NAMALWA (cell line): Measurements from ENCODE around the gene CHADL.
"Not testable (repeated sequence)": the region's sequence is repeated elsewhere in the genome, so short reads cannot be mapped to it uniquely, and the experiment has no call there.

Source experiments
- DNase-seq: peaks from one replicate; pipeline ENCODE4 v3.0.0-alpha.2; 2015; ENCODE audit warnings: low spot score

Gene CHADL, protein sequence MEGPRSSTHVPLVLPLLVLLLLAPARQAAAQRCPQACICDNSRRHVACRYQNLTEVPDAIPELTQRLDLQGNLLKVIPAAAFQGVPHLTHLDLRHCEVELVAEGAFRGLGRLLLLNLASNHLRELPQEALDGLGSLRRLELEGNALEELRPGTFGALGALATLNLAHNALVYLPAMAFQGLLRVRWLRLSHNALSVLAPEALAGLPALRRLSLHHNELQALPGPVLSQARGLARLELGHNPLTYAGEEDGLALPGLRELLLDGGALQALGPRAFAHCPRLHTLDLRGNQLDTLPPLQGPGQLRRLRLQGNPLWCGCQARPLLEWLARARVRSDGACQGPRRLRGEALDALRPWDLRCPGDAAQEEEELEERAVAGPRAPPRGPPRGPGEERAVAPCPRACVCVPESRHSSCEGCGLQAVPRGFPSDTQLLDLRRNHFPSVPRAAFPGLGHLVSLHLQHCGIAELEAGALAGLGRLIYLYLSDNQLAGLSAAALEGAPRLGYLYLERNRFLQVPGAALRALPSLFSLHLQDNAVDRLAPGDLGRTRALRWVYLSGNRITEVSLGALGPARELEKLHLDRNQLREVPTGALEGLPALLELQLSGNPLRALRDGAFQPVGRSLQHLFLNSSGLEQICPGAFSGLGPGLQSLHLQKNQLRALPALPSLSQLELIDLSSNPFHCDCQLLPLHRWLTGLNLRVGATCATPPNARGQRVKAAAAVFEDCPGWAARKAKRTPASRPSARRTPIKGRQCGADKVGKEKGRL

DNA sequence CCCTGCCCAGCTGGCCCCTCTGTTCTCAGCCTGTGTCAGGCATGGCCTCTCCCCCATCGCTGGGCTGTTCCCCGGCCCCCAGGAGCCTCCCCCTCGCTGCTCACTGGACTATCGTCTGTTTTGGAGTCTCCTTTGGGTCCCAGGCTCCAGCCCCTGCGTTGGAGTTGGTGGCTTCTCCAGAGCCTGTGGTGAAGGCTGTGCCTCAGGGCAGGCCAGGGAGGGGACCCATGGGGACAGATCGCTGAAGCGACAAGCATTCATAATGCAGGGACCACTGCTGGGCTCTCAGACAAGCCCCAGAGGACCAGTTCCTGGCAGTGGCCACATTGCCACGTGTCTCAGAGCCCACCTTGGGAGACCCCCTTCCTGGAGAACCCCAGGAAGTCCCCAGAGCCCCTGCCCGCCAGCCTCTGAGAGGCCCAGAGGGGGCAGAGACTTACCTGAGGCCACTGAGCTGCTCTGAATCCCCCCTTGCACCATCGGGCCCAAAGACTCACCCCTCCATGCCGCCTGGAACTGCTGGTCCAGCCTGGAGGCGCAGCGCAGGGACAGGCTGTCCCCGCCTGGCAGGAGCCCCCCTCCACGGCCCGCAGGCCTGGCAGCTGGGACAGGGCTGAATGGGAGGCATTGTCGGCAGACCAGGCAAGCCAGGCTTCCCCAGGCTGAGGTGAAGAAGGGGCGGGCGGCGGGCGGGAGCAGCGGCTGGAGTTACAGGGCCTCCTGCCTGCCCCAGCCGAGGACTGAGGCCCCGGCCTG lies at the start of gene CHADL:
TSS of gene CHADL (minus strand) at position 555 of the 756 bp plus-strand sequence. CDS start at position 505, 50 bp downstream.
- no peak for DNase-seq

DNA sequence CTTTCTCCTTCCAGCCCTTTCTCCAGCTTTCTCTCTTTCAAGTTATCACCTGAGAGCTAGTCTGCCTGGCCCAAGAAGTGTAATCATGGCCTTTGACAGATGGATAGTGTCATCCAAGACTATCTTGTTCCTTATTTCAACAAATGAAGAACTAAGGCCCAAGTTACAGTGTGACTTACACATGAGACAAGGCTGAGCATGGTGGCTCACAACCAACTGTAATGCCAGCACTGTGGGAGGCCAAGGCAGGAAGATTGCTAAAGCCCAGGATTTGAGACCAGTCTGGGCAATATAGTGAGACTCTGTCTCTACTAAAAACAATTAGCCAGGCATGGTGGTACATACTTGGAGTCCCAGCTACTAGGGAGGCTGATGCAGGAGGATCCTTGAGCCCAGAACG lies 48.9 kb upstream of the CHADL start:
- no peak for DNase-seq

GRCh38 chr22:41288245-41288946 lies 47.7 kb upstream of the CHADL start:
- DNase-seq: no peak

DNA sequence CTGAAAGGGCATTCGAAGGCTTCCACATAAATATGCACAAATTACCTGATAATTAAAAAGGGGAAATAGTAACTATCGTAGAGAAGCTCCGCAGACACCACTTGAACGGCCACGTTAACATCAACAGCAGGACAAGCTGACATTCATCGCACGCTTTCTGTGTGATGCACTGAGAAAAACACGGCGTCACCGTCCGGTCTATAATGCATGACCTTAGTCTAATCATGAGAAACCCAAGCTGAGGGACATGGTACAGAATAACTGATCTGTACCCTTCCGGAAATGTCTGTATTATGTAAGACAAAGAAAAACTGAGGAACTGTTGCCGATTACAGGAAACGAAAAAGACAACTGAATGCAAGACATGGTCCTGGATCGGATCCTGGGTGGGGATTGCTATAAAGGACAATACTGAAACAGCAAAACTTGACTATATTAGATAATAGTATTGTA lies 45.9 kb upstream of the CHADL start:
- DNase-seq: peak; percentile 89

- peak; percentile 99 for DNase-seq
These were observed 45.3 kb upstream of the CHADL start, which contains the start of gene RANGAP1 for GRCh38 chr22:41285820-41286638. Gene RANGAP1, minus strand, starts transcription at chr22:41286187. Its CDS starts 5,143 bp downstream, at chr22:41281044.

GRCh38 chr22:41285441-41285819 lies 44.7 kb upstream of the CHADL start:
- DNase-seq: peak; percentile 66

- DNase-seq: no peak
These were observed 43.7 kb upstream of the CHADL start for GRCh38 chr22:41284465-41284864.

DNA sequence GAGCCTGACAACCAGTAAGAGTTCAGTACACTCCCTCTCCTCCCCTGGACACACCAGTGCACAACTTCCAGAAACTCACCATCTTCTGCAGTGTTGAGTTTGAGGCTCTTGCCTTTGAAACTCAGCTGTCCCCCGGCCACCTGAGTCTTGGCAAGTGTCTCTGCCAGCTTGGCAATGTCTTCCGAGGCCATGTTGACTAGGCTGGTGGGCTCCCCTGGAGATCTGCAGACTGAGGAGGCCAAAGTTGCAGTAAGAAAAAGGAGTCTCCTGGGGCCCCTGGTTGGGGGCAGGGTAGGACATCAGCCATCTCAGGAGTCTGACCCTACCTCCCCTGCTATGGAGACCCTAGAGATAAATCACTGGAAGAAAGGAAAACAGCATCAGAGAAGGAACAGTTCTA lies 40.1 kb upstream of the CHADL start:
- DNase-seq: no peak

- DNase-seq: no peak
These were observed 39.3 kb upstream of the CHADL start for GRCh38 chr22:41280065-41280464.

GRCh38 chr22:41274856-41275255 lies 34.1 kb upstream of the CHADL start:
- DNase-seq: no peak

DNA sequence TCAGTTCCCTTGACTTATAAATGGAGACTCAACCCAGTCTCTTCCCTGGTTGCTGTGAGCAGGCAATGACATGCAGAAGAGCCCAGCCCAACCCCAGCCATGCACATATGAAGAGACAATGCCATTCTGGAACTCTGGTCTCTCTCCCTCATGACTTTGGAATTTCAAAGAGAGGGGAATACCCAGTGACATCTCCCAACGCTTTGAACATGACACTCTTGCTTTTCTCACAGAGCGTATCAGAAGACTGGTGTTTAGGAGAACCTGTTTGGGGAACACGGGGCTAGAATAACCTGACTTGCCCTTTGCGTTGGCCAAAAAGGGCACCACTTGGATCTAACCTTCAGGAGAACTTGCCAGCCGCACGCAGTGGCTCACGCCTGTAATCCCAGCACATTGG lies 32.4 kb upstream of the CHADL start:
- DNase-seq: no peak

GRCh38 chr22:41271787-41272186 lies 31.1 kb upstream of the CHADL start:
- no peak for DNase-seq

DNA sequence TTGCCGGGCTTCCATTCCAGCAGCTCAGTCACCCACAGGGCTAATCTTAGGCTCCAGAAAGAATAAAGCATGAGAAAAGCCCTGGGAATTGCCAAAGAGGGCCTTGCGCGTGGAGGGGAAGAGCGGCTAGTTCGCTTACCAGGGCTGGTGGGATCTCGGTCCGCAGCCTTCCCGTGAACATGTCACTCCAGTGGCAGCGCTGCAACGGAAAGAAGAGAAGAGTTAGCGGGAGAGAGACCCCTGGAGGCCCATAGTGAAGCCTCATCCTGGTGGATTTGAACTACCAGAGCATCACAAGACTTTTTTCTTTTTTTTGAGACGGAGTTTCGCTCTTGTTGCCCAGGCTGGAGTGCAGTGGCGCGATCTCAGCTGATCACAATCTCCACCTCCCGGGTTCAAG lies 27.2 kb upstream of the CHADL start:
- no peak for DNase-seq

DNA sequence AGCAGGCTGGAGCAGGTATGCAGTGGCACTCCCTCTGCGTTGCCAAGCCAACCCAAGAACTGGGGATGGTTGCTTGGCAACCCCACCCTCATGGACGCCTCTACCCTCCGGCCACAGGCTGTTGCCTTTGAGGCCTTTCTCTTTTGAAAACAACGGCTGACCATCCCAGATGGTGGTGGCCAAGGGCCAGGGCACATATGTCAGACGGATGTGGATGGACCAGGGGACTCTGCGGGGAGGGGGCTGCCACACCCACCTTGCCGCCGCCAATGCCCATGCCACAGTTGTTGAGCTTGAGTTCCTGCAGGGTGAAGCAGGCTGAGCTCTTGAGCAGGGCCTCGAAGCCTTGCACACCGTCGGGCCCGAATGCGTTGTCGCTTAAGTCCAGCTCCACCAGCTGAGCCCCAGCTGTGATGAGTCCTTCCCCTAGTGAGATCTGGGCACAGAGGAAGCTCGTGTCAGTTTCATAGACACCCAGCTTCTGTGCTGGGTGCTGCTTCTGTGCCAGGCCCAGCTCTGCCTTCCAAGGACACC lies 23.7 kb upstream of the CHADL start:
- DNase-seq: no peak

GRCh38 chr22:41263704-41264103 lies 23.0 kb upstream of the CHADL start:
- DNase-seq: no peak

DNA sequence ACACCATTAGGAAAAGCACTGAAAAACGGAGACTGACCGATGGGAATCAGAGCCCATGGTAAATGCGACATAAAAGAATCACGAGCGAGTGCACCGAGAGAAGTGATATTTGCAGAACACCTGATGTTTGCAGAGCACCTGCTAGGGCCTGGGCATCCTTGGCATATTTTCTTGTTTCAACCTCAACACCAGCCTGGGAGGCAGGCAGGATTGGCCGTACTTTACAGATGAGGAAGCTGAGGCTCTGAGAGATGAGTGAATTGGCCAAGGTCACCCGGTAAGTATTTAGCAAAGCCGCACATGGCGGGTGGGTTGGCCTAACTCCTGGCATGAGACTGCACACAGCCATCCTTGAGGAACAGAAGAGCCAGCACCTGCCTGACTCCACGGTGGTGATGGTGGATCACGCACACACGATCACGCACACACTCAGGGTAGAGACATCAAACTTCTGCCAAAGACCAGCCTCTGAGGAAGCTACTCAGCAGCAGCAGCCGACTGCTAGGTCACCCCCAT lies 21.6 kb upstream of the CHADL start:
- no peak for DNase-seq

GRCh38 chr22:41261541-41262249 lies 21.0 kb upstream of the CHADL start:
- no peak for DNase-seq

- no peak for DNase-seq
These were observed 20.1 kb upstream of the CHADL start for GRCh38 chr22:41260871-41261270.

DNA sequence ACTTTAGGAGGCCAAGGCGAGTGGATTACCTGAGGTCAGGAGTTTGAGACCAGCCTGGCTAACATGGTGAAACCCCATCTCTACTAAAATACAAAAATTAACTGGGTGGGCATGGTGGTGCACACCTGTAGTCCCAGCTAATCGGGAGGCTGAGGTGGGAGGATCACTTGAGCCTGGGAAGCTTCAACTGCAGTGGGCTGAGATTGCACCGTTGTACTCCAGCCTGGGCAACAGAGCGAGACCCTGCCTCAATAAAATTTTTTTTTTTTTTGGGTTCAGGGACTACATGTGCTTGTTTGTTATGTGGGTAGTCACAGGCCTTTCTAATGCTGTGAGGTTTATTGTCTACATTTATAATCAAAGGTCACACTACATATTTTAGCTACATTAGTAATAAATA lies 19.0 kb upstream of the CHADL start:
- DNase-seq: not testable (repeated sequence)

GRCh38 chr22:41257696-41258095 lies 17.0 kb upstream of the CHADL start:
- no peak for DNase-seq
